Measurements from ENCODE around the gene CD151. TPM values are rescaled to one million over a fixed set of nuclear protein-coding genes. Genes with fewer than 3 reads are reported as not detected.

Gene CD151
- total RNA-seq, 1 experiment from 2014 or later: 296 TPM

GRCh38 chr11:854601-855329 lies 22.0 kb downstream of the CD151 start:
- ChIA-PET RAD21 (ENCODE audit: low non-redundant PET in 1 of 2, low total read pairs in 2 of 2, uncharacterized antibody in 2 of 2, unreplicated experiment in 2 of 2) (no interaction called here), CTCF (no interaction called here), POLR2A (interaction anchor here (0.8 kb wide), 1 partner anchor 9 kb away, joined by 4 read pairs; no protein-coding TSS in a partner anchor)
- Histone ChIP-seq H3K27ac (ENCODE audit: low read depth, low read length) (no peak overlapping the region; the same call in 1 of the 2 replicates), H2AFZ (ENCODE audit: low read depth, low read length, poor library complexity, severe bottlenecking) (no peak overlapping the region), H3K9ac (ENCODE audit: low read length) (no peak overlapping the region), H3K27me3 (ENCODE audit: insufficient read depth, low read length) (no peaks in the 10 kb centered on the region), H3K79me2 (ENCODE audit: insufficient read depth, low read length) (no peaks in the 10 kb centered on the region), H4K20me1 (ENCODE audit: insufficient read depth) (no peaks in the 10 kb centered on the region), H3K9me2 (ENCODE audit: insufficient read depth) (no peaks in the 10 kb centered on the region), H3K9me3 (ENCODE audit: control insufficient read depth in 1 of 2, insufficient read depth in 1 of 2, low read depth in 1 of 2, low read length in 2 of 2) (no peaks in the 10 kb centered on the region), H3K4me3 (replicated peaks in 1 of 2; ENCODE audit: low read depth in 1 of 2, low read length in 2 of 2) (no peak overlapping the region), H3K4me2 (ENCODE audit: low read length) (no peak overlapping the region), H3K4me1 (ENCODE audit: control insufficient read depth in 1 of 2, insufficient read depth in 2 of 2, low read length in 2 of 2) (peaks cover 4 to 12% of the 10 kb centered on the region in 2 experiments), H3K36me3 (ENCODE audit: control insufficient read depth in 1 of 2, insufficient read depth in 2 of 2, low read length in 2 of 2) (no peaks in the 10 kb centered on the region)
- BruUV-seq (replicated peaks): no TSS peak
- TF ChIP-seq JUND (IDR thresholded peaks at IDR 0.05) (no peak), RAD21 (IDR thresholded peaks at IDR 0.05; ENCODE audit: low read depth) (no peak), TCF7L2 (IDR thresholded peaks at IDR 0.05; ENCODE audit: borderline replicate concordance, extremely low read depth, insufficient read depth, insufficient read length) (no peak), POLR2A (IDR thresholded peaks at IDR 0.05; ENCODE audit: borderline replicate concordance, extremely low read depth, insufficient read depth, insufficient read length) (no peak)
- DNase-seq (ENCODE audit: low read depth, low spot score) (no peak), ATAC-seq (no peak)
- intact Hi-C loops (cut with micrococcal nuclease): no loop called here

- Histone ChIP-seq H4K20me1 (ENCODE audit: insufficient read depth) (no peaks in the 10 kb centered on the region), H3K27ac (ENCODE audit: low read depth, low read length) (no peak overlapping the region; the same call in 1 of the 2 replicates), H3K9ac (ENCODE audit: low read length) (no peak overlapping the region), H3K4me3 (replicated peaks in 1 of 2; ENCODE audit: low read depth in 1 of 2, low read length in 2 of 2) (no peak overlapping the region), H3K4me2 (ENCODE audit: low read length) (no peak overlapping the region), H2AFZ (ENCODE audit: low read depth, low read length, poor library complexity, severe bottlenecking) (no peak overlapping the region), H3K9me3 (ENCODE audit: control insufficient read depth in 1 of 2, insufficient read depth in 1 of 2, low read depth in 1 of 2, low read length in 2 of 2) (no peaks in the 10 kb centered on the region), H3K27me3 (ENCODE audit: insufficient read depth, low read length) (no peaks in the 10 kb centered on the region), H3K36me3 (ENCODE audit: control insufficient read depth in 1 of 2, insufficient read depth in 2 of 2, low read length in 2 of 2) (no peaks in the 10 kb centered on the region), H3K4me1 (ENCODE audit: control insufficient read depth in 1 of 2, insufficient read depth in 2 of 2, low read length in 2 of 2) (peaks cover 7 to 17% of the 10 kb centered on the region in 2 experiments), H3K9me2 (ENCODE audit: insufficient read depth) (no peaks in the 10 kb centered on the region), H3K79me2 (ENCODE audit: insufficient read depth, low read length) (no peaks in the 10 kb centered on the region)
- TF ChIP-seq RAD21 (IDR thresholded peaks at IDR 0.05; ENCODE audit: low read depth) (no peak), YY1 (IDR thresholded peaks at IDR 0.05; ENCODE audit: extremely low read depth, insufficient replicate concordance, low read depth, low read length) (no peak), TCF7L2 (IDR thresholded peaks at IDR 0.05; ENCODE audit: borderline replicate concordance, extremely low read depth, insufficient read depth, insufficient read length) (no peak), SRF (IDR thresholded peaks at IDR 0.05; ENCODE audit: low read depth) (no peak)
- BruUV-seq (replicated peaks): no TSS peak
- RAD21 ChIA-PET (ENCODE audit: low non-redundant PET in 1 of 2, low total read pairs in 2 of 2, uncharacterized antibody in 2 of 2, unreplicated experiment in 2 of 2): no interaction called here
- ATAC-seq (no peak), DNase-seq (ENCODE audit: low read depth, low spot score) (no peak)
- CTCF ChIA-PET: interaction anchor here (1.8 kb wide), 1 partner anchor 12 kb away, joined by 8 read pairs; no protein-coding TSS in a partner anchor
- intact Hi-C loops (cut with micrococcal nuclease): no loop called here
- POLR2A ChIA-PET: no interaction called here
Observed at GRCh38 chr11:855330-855674, 22.6 kb downstream of the CD151 start.
